Neural cell (in vitro differentiated cells): ENCODE measurements around the gene EYA2.

Experiments used
- CTCF ChIP-seq: fragments of 450-650 bp; IDR thresholded peaks from 2 replicates; pipeline ENCODE4 v1.5.1; 2014; ENCODE audit warnings: antibody characterized with exemption, mild to moderate bottlenecking, moderate library complexity; ENCODE audit not compliant: poor library complexity, severe bottlenecking
- EP300 ChIP-seq: fragments of 450-650 bp; conservative IDR thresholded peaks from 2 replicates; pipeline ENCODE4 v1.6.1; 2014; ENCODE audit warnings: antibody characterized with exemption, mild to moderate bottlenecking, moderate library complexity; ENCODE audit not compliant: poor library complexity, severe bottlenecking
- MXI1 ChIP-seq: fragments of 450-650 bp; conservative IDR thresholded peaks from 2 replicates; pipeline ENCODE4 v1.6.1; 2014; ENCODE audit warnings: antibody characterized with exemption, mild to moderate bottlenecking; ENCODE audit not compliant: poor library complexity, severe bottlenecking

- TF ChIP-seq CTCF: no peak
- TF ChIP-seq EP300: no peak
- no peak for TF ChIP-seq MXI1
Observed at GRCh38 chr20:47097691-47098622, 203.3 kb downstream of the EYA2 start.
